Astrocyte (in vitro differentiated cells and primary cell): ENCODE data around the gene CLSTN3. TPM values are rescaled to one million over a fixed set of nuclear protein-coding genes. Genes with fewer than 3 reads are reported as not detected.

Experiments
- DNase-seq: peaks from one replicate; pipeline ENCODE4 v3.0.0-alpha.2; 2010; ENCODE audit warnings: low read depth
- FAIRE-seq: peaks from 2 replicates; lab custom pipeline; 2011; peaks lifted over from hg19 to GRCh38; lab: Jason Lieb, UNC
- H2AFZ ChIP-seq: 2 replicates; pipeline ENCODE4 v1.6.0; 2012; ENCODE audit warnings: low read depth, low read length, inconsistent platforms
- H3K27ac ChIP-seq: 2 replicates; pipeline ENCODE4 v1.5.1; 2011; ENCODE audit warnings: low read depth, low read length, inconsistent platforms
- H3K27me3 ChIP-seq: 2 replicates; pipeline ENCODE4 v1.6.0; 2011; ENCODE audit warnings: low read length, inconsistent platforms; ENCODE audit not compliant: insufficient read depth
- H3K36me3 ChIP-seq: 2 replicates; pipeline ENCODE4 v1.5.1; 2011; ENCODE audit warnings: low read length, inconsistent platforms; ENCODE audit not compliant: insufficient read depth
- H3K4me1 ChIP-seq: 2 replicates; pipeline ENCODE4 v1.5.1; 2011; ENCODE audit warnings: low read length, inconsistent platforms; ENCODE audit not compliant: insufficient read depth
- H3K4me2 ChIP-seq: 2 replicates; pipeline ENCODE4 v1.6.0; 2012; ENCODE audit warnings: low read length, inconsistent platforms
- H3K4me3 ChIP-seq: 2 replicates; pipeline ENCODE4 v1.5.1; 2011; ENCODE audit warnings: low read depth, mild to moderate bottlenecking, low read length, inconsistent platforms; ENCODE audit not compliant: insufficient read depth
- H3K79me2 ChIP-seq: 2 replicates; pipeline ENCODE4 v1.6.0; 2012; ENCODE audit warnings: mild to moderate bottlenecking, low read length, inconsistent platforms; ENCODE audit not compliant: insufficient read depth
- H3K9ac ChIP-seq: 2 replicates; pipeline ENCODE4 v1.6.0; 2012; ENCODE audit warnings: mild to moderate bottlenecking, low read length, inconsistent platforms
- H3K9me3 ChIP-seq: 2 replicates; pipeline ENCODE4 v1.5.1; 2012; ENCODE audit warnings: low read depth, mild to moderate bottlenecking, low read length, inconsistent platforms; ENCODE audit not compliant: insufficient read depth
- H4K20me1 ChIP-seq: 2 replicates; pipeline ENCODE4 v1.6.0; 2012; ENCODE audit warnings: low read length, inconsistent platforms; ENCODE audit not compliant: insufficient read depth
- H3K27ac Mint-ChIP-seq: one replicate; pipeline ENCODE4 v1.8.0; 2021; ENCODE audit warnings: mild to moderate bottlenecking, mixed read lengths; ENCODE audit not compliant: unreplicated experiment
- H3K27me3 Mint-ChIP-seq: one replicate; pipeline ENCODE4 v1.8.0; 2021; ENCODE audit warnings: low read depth, mixed read lengths; ENCODE audit not compliant: unreplicated experiment
- H3K36me3 Mint-ChIP-seq: one replicate; pipeline ENCODE4 v1.8.0; 2021; ENCODE audit warnings: low read depth, mixed read lengths; ENCODE audit not compliant: unreplicated experiment
- H3K4me1 Mint-ChIP-seq: one replicate; pipeline ENCODE4 v1.8.0; 2021; ENCODE audit warnings: low read depth, mixed read lengths; ENCODE audit not compliant: unreplicated experiment
- H3K4me3 Mint-ChIP-seq: one replicate; pipeline ENCODE4 v1.8.0; 2021; ENCODE audit warnings: mild to moderate bottlenecking, moderate library complexity, mixed read lengths; ENCODE audit not compliant: unreplicated experiment
- H3K9me3 Mint-ChIP-seq: one replicate; pipeline ENCODE4 v1.8.0; 2021; ENCODE audit warnings: mild to moderate bottlenecking, mixed read lengths; ENCODE audit not compliant: unreplicated experiment
- CTCF ChIP-seq: IDR thresholded peaks from 2 replicates; pipeline ENCODE4 v1.5.1; 2011; ENCODE audit warnings: low read depth, mild to moderate bottlenecking, inconsistent platforms, low read length, moderate library complexity; ENCODE audit not compliant: insufficient read depth
- EZH2 ChIP-seq: IDR thresholded peaks from 2 replicates; pipeline ENCODE4 v1.6.1; 2012; ENCODE audit warnings: mild to moderate bottlenecking, low read length, inconsistent platforms; ENCODE audit not compliant: insufficient read depth
- total RNA-seq: library from RNA; stranded (reverse); gene quantifications from 2 replicates; pipeline ENCODE4 v1.2.1, GENCODE V29; 2021

Gene CLSTN3
- total RNA-seq, 1 donor from 2014 or later, result 29.6 TPM

DNA sequence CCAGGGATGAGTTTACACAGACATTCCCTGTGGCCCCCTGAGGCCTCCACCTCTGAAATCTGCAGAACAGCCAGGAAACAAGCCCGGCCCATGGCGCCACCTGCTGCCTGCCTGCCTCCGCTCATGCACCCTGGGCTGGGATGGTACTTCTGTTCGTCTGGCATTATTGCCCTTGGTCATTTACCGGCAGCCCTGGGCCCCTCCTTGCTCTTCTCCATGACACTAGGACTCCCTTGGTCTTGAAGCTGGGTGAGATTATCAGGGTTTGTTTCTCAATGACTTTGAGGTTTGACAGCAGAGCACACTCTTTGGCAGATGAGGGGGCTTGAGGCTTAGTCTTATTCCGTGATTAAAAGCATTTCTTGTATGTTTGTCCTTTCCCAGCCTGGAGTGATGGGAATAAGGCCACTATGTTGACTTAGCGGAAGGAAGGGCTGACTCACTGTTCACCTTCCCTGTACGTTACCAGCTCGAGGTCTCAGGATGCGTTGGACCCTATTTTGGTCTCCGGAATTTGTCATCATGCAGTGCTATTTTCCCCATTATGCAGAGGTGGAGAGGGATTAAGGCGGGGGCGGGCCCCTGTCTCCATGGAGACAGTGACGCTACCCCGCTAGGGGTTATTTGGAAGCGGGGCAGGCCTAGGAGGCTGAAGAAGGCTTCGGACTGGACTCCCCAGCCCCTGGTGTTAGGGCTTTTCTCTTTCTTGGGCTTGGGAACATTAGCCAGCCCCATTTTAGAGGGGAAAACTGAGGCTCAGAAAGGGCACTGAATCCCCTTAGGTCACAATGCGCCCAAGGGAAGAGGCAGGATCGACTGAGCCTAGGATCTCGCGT lies 58.6 kb downstream of the CLSTN3 start:
- DNase-seq (peak; percentile 75), FAIRE-seq (no peak)
- peak overlapping the region; percentile 96 for H3K9ac ChIP-seq
- H2AFZ ChIP-seq, result peak overlapping the region; percentile 98
- H3K27me3 Mint-ChIP-seq, result no peaks in the 10 kb centered on the region
- peaks cover 3% of the 10 kb centered on the region for H3K36me3 ChIP-seq
- H3K27ac ChIP-seq, result peak overlapping the region; percentile 93
- peaks cover 5% of the 10 kb centered on the region for H3K4me1 Mint-ChIP-seq
- peaks cover 9% of the 10 kb centered on the region for H3K36me3 Mint-ChIP-seq
- TF ChIP-seq CTCF (peak; percentile 44), EZH2 (no peak)
- H4K20me1 ChIP-seq, result no peaks in the 10 kb centered on the region
- peaks cover 6% of the 10 kb centered on the region for H3K79me2 ChIP-seq
- H3K4me3 Mint-ChIP-seq, result peak overlapping the region; percentile 92
- peak overlapping the region; percentile 100 for H3K4me2 ChIP-seq
- peak overlapping the region; percentile 86 for H3K4me3 ChIP-seq
- peaks cover 20% of the 10 kb centered on the region for H3K4me1 ChIP-seq
- no peaks in the 10 kb centered on the region for H3K27me3 ChIP-seq
- H3K27ac Mint-ChIP-seq, result peak overlapping the region; percentile 88
- H3K9me3 Mint-ChIP-seq, result peaks cover 4% of the 10 kb centered on the region
- no peaks in the 10 kb centered on the region for H3K9me3 ChIP-seq

DNA sequence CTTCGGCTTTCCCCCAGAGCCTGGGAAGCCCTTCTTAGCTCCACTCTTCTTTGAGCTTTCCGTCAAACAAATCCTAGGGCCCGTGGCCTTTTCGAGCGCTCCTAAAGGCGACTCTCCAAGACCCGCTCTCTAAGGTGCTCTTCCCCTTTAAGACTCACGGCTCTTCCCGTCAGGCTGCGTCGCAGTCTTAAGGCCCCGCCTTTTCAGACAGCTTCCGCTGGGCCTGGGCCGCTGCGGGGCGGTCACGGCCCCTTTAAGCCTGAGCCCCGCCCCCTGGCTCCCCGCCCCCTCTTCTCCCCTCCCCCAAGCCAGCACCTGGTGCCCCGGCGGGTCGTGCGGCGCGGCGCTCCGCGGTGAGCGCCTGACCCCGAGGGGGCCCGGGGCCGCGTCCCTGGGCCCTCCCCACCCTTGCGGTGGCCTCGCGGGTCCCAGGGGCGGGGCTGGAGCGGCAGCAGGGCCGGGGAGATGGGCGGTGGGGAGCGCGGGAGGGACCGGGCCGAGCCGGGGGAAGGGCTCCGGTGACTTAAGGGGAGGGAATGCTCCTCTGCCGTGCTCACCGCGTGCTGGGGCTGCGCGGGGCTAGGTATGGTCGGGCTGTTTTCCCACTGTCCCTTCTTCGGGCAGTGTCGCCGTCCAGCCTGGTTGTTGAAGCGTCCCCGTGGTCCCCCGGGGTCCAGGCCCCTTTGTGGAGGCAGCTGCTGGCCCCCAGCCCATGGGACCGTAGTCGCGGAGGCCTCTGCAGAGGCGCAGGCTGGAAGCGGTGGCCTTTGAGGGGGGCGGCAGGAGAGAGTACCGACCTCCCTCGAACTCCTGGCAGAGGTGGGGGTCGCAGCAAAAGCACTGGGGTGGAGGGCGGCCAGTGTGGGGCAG lies 59.5 kb downstream of the CLSTN3 start, which contains the start of gene PEX5:
Gene PEX5, plus strand, starts transcription at position 289 of the 870 bp plus-strand sequence. CDS start 692 bp downstream, outside the sequence.
- Histone ChIP-seq H4K20me1 (no peaks in the 10 kb centered on the region), H3K36me3 (peaks cover 4% of the 10 kb centered on the region), H3K4me1 (peaks cover 20% of the 10 kb centered on the region), H3K9ac (peak within 1 kb of the TSS; percentile 96), H3K79me2 (peaks cover 6% of the 10 kb centered on the region), H3K27me3 (no peaks in the 10 kb centered on the region), H3K4me2 (peak within 1 kb of the TSS; percentile 100), H3K9me3 (no peaks in the 10 kb centered on the region), H3K4me3 (peak within 1 kb of the TSS; percentile 86), H3K27ac (peak within 1 kb of the TSS; percentile 93), H2AFZ (peak within 1 kb of the TSS; percentile 98)
- DNase-seq (peak; percentile 87), FAIRE-seq (no peak)
- no peak for TF ChIP-seq CTCF
- TF ChIP-seq EZH2, result no peak
- Mint-ChIP-seq H3K4me3 (peak within 1 kb of the TSS; percentile 92), H3K4me1 (peaks cover 5% of the 10 kb centered on the region), H3K36me3 (peaks cover 9% of the 10 kb centered on the region), H3K27ac (peak within 1 kb of the TSS; percentile 88), H3K9me3 (peaks cover 3% of the 10 kb centered on the region), H3K27me3 (no peaks in the 10 kb centered on the region)
